HL-60/S4 treated with phorbol 12-myristate 13-acetate at 8.2 ng/mL for 4 days and 3 days (cell line): ENCODE measurements around the gene ISCA1.

Source experiments
- in situ Hi-C: fragments of 300-500 bp; cut with MboI; formaldehyde crosslinking; loops from 2 replicates; pipeline ENCODE4 v1.15.0; 2022; ENCODE audit warnings: low sequenced_read_pairs

ISCA1 gene

DNA sequence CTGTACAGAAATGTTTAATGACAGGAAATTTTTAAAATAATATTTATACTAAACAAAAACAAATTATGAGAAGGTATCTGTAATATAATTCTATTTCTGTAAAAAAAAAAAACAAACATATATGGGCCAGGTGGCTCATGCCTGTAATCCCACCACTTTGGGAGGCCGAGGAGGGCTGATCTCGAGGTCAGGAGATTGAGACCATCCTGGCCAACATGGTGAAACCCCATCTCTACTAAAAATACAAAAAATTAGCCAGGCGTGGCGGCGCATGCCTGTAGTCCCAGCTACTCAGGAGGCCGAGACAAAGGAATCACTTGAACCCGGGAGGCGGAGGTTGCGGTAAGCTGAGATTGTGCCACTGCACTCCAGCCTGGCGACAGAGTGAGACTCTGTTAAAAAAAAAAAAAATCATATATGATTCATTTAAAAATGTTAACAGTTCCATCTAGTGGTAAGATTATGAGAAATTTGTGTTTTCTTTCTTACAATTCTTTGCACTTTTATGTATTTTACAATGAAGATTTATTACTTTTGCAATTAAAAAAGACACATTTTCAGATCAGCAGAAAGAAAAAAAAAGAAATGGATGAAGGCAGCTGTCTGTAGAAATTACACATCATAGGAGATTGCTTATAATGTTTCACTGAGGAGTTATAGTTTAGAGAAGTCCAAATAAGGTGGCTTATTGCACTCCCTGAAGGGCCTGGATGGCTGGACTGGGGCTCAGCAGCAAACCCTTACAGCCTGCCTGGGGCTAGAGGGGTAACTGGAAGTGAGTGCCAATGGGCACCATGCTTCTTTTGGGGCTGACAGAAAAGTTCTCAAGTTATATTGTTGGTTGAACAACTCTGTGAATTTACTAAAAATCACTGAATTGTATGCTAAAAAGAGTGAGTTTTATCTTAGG lies 43.2 kb downstream of the ISCA1 start:
- in situ Hi-C loops: no loop called here

GRCh38 chr9:86230858-86231257 lies 51.5 kb downstream of the ISCA1 start:
- in situ Hi-C loops: no loop called here

DNA sequence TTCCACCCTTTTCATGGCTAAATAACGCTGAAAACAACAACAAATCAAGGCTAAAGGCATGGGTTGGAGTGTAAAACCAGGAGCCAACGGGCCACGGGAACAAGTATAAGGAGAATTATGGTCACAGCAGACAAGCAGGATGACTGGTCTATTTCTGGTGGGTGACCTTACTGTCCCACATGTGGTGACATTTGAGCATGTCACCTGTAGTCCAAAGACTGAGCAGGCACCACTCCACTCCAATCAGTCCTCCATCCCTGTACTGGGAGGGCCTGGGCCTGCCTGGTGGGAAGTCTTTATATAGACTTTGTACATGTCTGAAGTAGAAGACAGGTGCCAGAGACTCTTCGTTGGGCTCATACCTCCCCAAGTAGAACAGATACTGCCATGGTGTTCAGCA lies 59.7 kb downstream of the ISCA1 start:
- in situ Hi-C loops: no loop called here

DNA sequence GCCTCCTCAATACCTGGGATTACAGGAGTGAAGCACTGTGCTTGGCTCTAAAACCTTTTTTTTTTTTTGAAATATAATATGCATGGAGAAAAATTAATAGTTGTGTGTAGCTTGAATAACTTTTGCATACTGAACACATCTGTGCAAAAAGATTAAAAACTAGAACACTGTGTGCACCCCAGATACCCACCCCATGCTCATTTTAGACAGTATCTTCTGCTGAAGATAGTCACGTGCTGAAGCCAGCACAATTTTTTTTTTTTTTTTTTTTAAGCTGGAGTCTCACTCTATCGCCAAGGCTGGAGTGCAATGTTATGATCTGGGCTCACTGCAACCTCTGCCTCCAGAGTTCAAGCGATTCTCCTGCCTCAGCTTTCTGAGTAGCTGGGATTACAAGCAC lies 62.7 kb downstream of the ISCA1 start:
- in situ Hi-C loops: no loop called here

GRCh38 chr9:86217076-86217755 lies 65.1 kb downstream of the ISCA1 start:
- in situ Hi-C loops: no loop called here
